B cell (primary cell): Measurements from ENCODE around the gene AMOTL1. TPM values are rescaled to one million over a fixed set of nuclear protein-coding genes. Genes with fewer than 3 reads are reported as not detected.

Experiments
- ATAC-seq: fragments of 200-7000 bp; cut with Tn5 transposase; one replicate; pipeline ENCODE4 v1.10.0; 2021; ENCODE audit warnings: low read depth, mild to moderate bottlenecking, moderate number of reproducible peaks, moderate library complexity
- CTCF ChIA-PET: fragments of 350-600 bp; sonication (Branson Sonifier 250); formaldehyde crosslinking; loops from one replicate; lab custom pipeline; 2021; ENCODE audit warnings: antibody characterized with exemption, inconsistent platforms; lab: Charles Lee
- POLR2A ChIA-PET: fragments of 350-600 bp; sonication (Branson Sonifier 250); formaldehyde crosslinking; loops from one replicate; lab custom pipeline; 2021; ENCODE audit warnings: antibody characterized with exemption; lab: Charles Lee
- DNase-seq: peaks from one replicate; pipeline ENCODE4 v3.0.0; 2013
- H2AFZ ChIP-seq: 2 replicates; pipeline ENCODE4 v1.6.1; 2012; ENCODE audit warnings: mild to moderate bottlenecking, low read depth, low read length; ENCODE audit not compliant: insufficient read depth, poor library complexity, severe bottlenecking
- H3K27ac ChIP-seq, 2 donors: 1 replicate in 1 of 2; 2 replicates in 1 of 2; pipeline ENCODE4 v1.5.1; 2012 to 2013; ENCODE audit warnings: low read length in 2 of 2, mild to moderate bottlenecking in 2 of 2, moderate library complexity in 1 of 2
- H3K27me3 ChIP-seq, 4 experiments: fragments of 200-600 bp in 1 of 4; sonication (generic) in 1 of 4; replicated peaks in 1 of 4; 1 replicate in 2 of 4; 2 replicates in 2 of 4; pipeline versions ENCODE4 v1.6.1 to v1.7.0; 2013 to 2016; ENCODE audit warnings: low read length in 3 of 4, mild to moderate bottlenecking in 2 of 4, mixed read lengths in 1 of 4, moderate library complexity in 1 of 4; ENCODE audit not compliant: insufficient read depth in 4 of 4, control insufficient read depth in 3 of 4; ENCODE audit errors: control extremely low read depth in 1 of 4
- H3K36me3 ChIP-seq, 2 experiments: replicated peaks in 1 of 2; 1 replicate in 1 of 2; 2 replicates in 1 of 2; pipeline versions ENCODE4 v1.6.1 to v1.7.1; 2013; ENCODE audit warnings: low read length in 1 of 2; ENCODE audit not compliant: insufficient read depth in 2 of 2, control insufficient read depth in 1 of 2; ENCODE audit errors: control extremely low read depth in 1 of 2, extremely low read depth in 1 of 2
- H3K4me1 ChIP-seq, 2 donors: fragments of 200-600 bp in 1 of 2; sonication (generic) in 1 of 2; 1 replicate in 1 of 2; 2 replicates in 1 of 2; pipeline versions ENCODE4 v1.5.1 to v1.6.1; 2013 to 2017; ENCODE audit warnings: low read length in 2 of 2; ENCODE audit not compliant: control insufficient read depth in 2 of 2, insufficient read depth in 2 of 2
- H3K4me2 ChIP-seq: replicated peaks from 2 replicates; pipeline ENCODE3; 2012; ENCODE audit warnings: mild to moderate bottlenecking, low read depth, low read length; ENCODE audit not compliant: poor library complexity, severe bottlenecking
- H3K4me3 ChIP-seq, 5 experiments: fragments of 200-600 bp in 1 of 5; sonication (generic) in 1 of 5; 1 replicate in 3 of 5; 2 replicates in 2 of 5; pipeline versions ENCODE4 v1.5.1 to v1.7.0; 2011 to 2016; ENCODE audit warnings: low read length in 4 of 5, mild to moderate bottlenecking in 4 of 5, low read depth in 2 of 5, control low read depth in 1 of 5, moderate library complexity in 1 of 5; ENCODE audit not compliant: insufficient read depth in 1 of 5; ENCODE audit errors: control extremely low read depth in 1 of 5, extremely low read depth in 1 of 5
- H3K79me2 ChIP-seq: fragments of 200-600 bp; sonication (generic); one replicate; pipeline ENCODE4 v1.6.0; 2016; ENCODE audit warnings: low read length; ENCODE audit not compliant: control insufficient read depth, insufficient read depth
- H3K9ac ChIP-seq: fragments of 200-600 bp; sonication (generic); 2 replicates; pipeline ENCODE4 v1.6.1; 2017; ENCODE audit warnings: mild to moderate bottlenecking, low read length, moderate library complexity
- H3K9me3 ChIP-seq, 3 donors: one replicate each; pipeline versions ENCODE4 v1.6.1 to v1.7.1; 2013; ENCODE audit warnings: low read length in 2 of 3; ENCODE audit not compliant: control insufficient read depth in 2 of 3, insufficient read depth in 1 of 3; ENCODE audit errors: control extremely low read depth in 1 of 3
- H4K20me1 ChIP-seq: 2 replicates; pipeline ENCODE4 v1.6.0; 2012; ENCODE audit warnings: mild to moderate bottlenecking, low read length; ENCODE audit not compliant: insufficient read depth, control insufficient read depth, poor library complexity, severe bottlenecking
- H3K27ac Mint-ChIP-seq: one replicate; pipeline ENCODE4 v1.8.0; 2021; ENCODE audit warnings: mixed read lengths
- H3K27me3 Mint-ChIP-seq: one replicate; pipeline ENCODE4 v1.8.0; 2021; ENCODE audit warnings: mixed read lengths
- H3K4me1 Mint-ChIP-seq: one replicate; pipeline ENCODE4 v1.8.0; 2021; ENCODE audit warnings: mixed read lengths
- H3K4me3 Mint-ChIP-seq: one replicate; pipeline ENCODE4 v1.8.0; 2021; ENCODE audit warnings: mixed read lengths
- H3K9me3 Mint-ChIP-seq: one replicate; pipeline ENCODE4 v1.8.0; 2022; ENCODE audit warnings: mixed read lengths; ENCODE audit not compliant: insufficient read depth
- EZH2 ChIP-seq: IDR thresholded peaks from 2 replicates; pipeline ENCODE4 v1.6.1; 2012; ENCODE audit warnings: borderline replicate concordance, low read depth, mild to moderate bottlenecking, moderate library complexity, low read length; ENCODE audit not compliant: insufficient read depth, poor library complexity, severe bottlenecking
- WGBS: methylation state at CpG from one replicate; pipeline ENCODE4 v1.1.5; 2013; ENCODE audit warnings: missing lambda C conversion rate; ENCODE audit not compliant: insufficient coverage; 5-methylcytosine and 5-hydroxymethylcytosine counted together
- intact Hi-C: fragments of 100-400 bp; cut with micrococcal nuclease; formaldehyde crosslinking; loops from one replicate; pipeline ENCODE4 v1.10.0; 2022
- polyA plus RNA-seq: library from polyadenylated mRNA; depleted of rRNA; stranded (reverse); fragments of >200 nt; gene quantifications from 2 replicates; pipeline ENCODE4 v1.2.3, GENCODE V29; 2012
- total RNA-seq, 2 donors: library from RNA; stranded (reverse); fragments of 120-200 nt in 1 of 2; gene quantifications; 1 replicate in 1 of 2; 2 replicates in 1 of 2; pipeline versions ENCODE4 v1.2.3 to v1.2.4, GENCODE V29; 2013 to 2022
- TF ChIP-seq, protein P1 (sequence below): fragments of 200-600 bp; IDR thresholded peaks from one replicate; pipeline ENCODE4 v1.8.0; 2022; ENCODE audit warnings: antibody characterized with exemption, mild to moderate bottlenecking

The AMOTL1 gene
- total and polyA plus RNA-seq, 2 donors (not counting 1 experiment from before 2014, with no cell fraction given): 0.04 to 0.30 TPM

DNA sequence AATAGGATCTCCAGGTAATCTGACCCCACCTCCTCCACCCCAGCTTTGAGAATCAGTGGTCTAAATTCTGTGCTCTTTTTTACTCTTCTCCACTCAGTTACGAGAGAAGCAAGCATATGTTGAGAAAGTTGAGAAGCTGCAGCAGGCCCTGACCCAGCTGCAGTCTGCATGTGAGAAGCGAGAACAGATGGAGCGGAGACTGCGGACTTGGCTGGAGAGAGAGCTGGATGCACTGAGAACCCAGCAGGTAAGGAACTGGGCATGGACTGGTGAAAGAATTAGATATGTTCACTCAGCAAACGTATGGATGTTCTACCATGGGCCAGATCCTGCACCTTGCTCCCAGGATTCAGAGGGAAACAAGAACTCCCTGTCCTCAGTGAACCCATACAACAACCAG lies 85.7 kb downstream of the AMOTL1 start:
- Mint-ChIP-seq H3K27ac (no peak overlapping the region), H3K9me3 (no peaks in the 10 kb centered on the region), H3K4me3 (no peak overlapping the region), H3K4me1 (peaks cover 9% of the 10 kb centered on the region), H3K27me3 (peaks cover 3% of the 10 kb centered on the region)
- no peak for ATAC-seq
- H3K79me2 ChIP-seq: no peaks in the 10 kb centered on the region
- no peak overlapping the region for H2AFZ ChIP-seq
- no peaks in the 10 kb centered on the region for H3K27me3 ChIP-seq
- WGBS: 97% methylated on average over 5 of the region's 5 CpGs
- H3K36me3 ChIP-seq: no peaks in the 10 kb centered on the region
- H3K9me3 ChIP-seq: no peaks in the 10 kb centered on the region
- no peak overlapping the region for H3K4me2 ChIP-seq
- peaks cover 0 to 10% of the 10 kb centered on the region in 2 donors for H3K4me1 ChIP-seq
- no peak overlapping the region for H3K27ac ChIP-seq
- intact Hi-C loops: no loop called here
- H3K9ac ChIP-seq: no peak overlapping the region
- TF ChIP-seq, protein P1, sequence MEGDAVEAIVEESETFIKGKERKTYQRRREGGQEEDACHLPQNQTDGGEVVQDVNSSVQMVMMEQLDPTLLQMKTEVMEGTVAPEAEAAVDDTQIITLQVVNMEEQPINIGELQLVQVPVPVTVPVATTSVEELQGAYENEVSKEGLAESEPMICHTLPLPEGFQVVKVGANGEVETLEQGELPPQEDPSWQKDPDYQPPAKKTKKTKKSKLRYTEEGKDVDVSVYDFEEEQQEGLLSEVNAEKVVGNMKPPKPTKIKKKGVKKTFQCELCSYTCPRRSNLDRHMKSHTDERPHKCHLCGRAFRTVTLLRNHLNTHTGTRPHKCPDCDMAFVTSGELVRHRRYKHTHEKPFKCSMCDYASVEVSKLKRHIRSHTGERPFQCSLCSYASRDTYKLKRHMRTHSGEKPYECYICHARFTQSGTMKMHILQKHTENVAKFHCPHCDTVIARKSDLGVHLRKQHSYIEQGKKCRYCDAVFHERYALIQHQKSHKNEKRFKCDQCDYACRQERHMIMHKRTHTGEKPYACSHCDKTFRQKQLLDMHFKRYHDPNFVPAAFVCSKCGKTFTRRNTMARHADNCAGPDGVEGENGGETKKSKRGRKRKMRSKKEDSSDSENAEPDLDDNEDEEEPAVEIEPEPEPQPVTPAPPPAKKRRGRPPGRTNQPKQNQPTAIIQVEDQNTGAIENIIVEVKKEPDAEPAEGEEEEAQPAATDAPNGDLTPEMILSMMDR: no peak
- TF ChIP-seq EZH2: no peak
- ChIA-PET POLR2A (no interaction called here), CTCF (no interaction called here)
- DNase-seq: no peak
- H4K20me1 ChIP-seq: no peaks in the 10 kb centered on the region
- H3K4me3 ChIP-seq: no peak overlapping the region

DNA sequence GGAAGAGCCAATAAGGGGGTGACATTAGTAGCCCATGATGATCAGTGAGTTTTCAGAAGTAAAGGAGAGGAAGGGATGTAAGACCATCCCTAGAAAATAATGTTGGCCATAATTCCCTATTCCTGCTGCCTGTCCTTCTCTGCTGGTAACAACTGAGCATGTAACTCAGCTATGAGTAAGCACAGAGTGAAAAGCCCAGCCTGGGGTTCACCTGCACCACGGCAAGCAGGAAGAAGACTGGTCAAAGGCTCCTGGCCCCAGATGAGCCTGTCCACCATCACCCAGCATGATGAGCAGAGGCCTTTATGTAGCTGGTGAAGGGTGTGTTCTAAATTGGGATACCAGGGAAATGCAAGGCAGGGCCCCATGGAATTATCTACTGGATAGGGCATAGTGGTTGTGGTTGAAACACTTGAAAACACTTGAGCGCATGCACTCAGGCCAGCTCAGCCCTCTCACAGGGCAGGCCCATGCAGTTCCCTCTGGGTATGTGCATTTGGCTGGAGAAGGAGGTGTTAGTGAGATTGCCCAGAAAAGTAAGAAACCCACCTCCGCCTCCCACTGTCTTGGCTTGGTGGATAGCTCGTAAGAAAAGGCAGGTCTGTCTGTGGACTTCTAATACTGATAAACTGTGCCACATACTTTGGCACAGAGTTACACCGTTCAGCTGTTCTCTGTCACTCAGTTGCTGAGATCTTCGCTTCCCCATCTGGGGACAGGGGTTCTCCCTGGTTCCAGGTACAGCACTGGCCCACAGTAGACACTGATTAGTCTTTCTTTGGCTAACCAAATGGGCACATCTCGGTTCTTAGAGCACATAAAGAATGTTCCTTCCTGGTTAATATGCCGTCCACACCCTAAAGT lies 86.8 kb downstream of the AMOTL1 start:
- Histone ChIP-seq H3K4me2 (no peak overlapping the region), H4K20me1 (no peaks in the 10 kb centered on the region), H3K79me2 (no peaks in the 10 kb centered on the region), H3K27me3 (no peaks in the 10 kb centered on the region), H3K4me1 (peaks cover 0 to 10% of the 10 kb centered on the region in 2 donors), H3K9ac (no peak overlapping the region), H3K36me3 (no peaks in the 10 kb centered on the region), H2AFZ (no peak overlapping the region), H3K27ac (no peak overlapping the region), H3K4me3 (no peak overlapping the region), H3K9me3 (no peaks in the 10 kb centered on the region)
- TF ChIP-seq, protein P1: no peak
- TF ChIP-seq EZH2: no peak
- Mint-ChIP-seq H3K4me3 (no peak overlapping the region), H3K9me3 (no peaks in the 10 kb centered on the region), H3K4me1 (peaks cover 9% of the 10 kb centered on the region), H3K27me3 (peaks cover 1% of the 10 kb centered on the region), H3K27ac (no peak overlapping the region)
- intact Hi-C loops: no loop called here
- 89% methylated on average over 6 of the region's 8 CpGs for WGBS
- no peak for ATAC-seq
- ChIA-PET POLR2A (no interaction called here), CTCF (no interaction called here)
- no peak for DNase-seq
